B cell (primary cell): ENCODE data around the gene OR5AU1.

ENCODE experiments used
- EZH2 ChIP-seq: IDR thresholded peaks from 2 replicates; pipeline ENCODE4 v1.6.1; 2012; ENCODE audit warnings: borderline replicate concordance, low read depth, mild to moderate bottlenecking, moderate library complexity, low read length; ENCODE audit not compliant: insufficient read depth, poor library complexity, severe bottlenecking
- TF ChIP-seq, protein P1 (sequence below): fragments of 200-600 bp; IDR thresholded peaks from one replicate; pipeline ENCODE4 v1.8.0; 2022; ENCODE audit warnings: antibody characterized with exemption, mild to moderate bottlenecking

DNA sequence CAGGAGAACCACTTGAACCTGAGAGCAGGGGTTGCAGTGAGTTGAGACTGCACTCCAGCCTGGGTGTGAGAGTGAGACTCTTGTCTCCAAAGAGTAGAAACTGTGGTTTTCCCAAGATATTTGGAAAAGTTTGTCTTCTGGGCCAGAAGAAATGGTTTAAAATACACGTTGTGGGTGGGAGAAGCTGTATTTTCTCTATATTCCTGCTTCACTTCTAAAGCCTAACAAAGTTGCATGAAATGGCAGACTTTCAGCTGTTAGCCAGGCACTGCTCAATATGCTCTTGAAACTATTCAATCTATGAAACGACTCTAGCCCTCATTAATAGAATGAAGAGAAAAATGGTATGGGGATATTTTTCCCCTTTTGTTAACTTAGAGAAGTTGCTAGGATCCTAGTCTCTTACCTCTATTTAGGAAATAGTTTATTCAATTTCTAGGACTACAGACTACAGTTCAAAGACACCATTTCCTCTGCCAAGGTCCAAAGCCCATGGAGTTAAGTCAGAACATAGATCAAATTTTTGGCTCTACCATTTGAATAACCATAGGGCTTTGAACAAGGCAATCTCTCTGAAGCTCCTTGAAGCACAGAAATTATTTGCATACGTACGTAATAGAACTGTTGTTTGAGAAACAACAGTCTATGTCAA, 49.3 kb upstream of the OR5AU1 start:
- TF ChIP-seq EZH2 = no peak
- TF ChIP-seq, protein P1, sequence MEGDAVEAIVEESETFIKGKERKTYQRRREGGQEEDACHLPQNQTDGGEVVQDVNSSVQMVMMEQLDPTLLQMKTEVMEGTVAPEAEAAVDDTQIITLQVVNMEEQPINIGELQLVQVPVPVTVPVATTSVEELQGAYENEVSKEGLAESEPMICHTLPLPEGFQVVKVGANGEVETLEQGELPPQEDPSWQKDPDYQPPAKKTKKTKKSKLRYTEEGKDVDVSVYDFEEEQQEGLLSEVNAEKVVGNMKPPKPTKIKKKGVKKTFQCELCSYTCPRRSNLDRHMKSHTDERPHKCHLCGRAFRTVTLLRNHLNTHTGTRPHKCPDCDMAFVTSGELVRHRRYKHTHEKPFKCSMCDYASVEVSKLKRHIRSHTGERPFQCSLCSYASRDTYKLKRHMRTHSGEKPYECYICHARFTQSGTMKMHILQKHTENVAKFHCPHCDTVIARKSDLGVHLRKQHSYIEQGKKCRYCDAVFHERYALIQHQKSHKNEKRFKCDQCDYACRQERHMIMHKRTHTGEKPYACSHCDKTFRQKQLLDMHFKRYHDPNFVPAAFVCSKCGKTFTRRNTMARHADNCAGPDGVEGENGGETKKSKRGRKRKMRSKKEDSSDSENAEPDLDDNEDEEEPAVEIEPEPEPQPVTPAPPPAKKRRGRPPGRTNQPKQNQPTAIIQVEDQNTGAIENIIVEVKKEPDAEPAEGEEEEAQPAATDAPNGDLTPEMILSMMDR = no peak
